GM23338 (cell line): Measurements from ENCODE around the gene USP36. TPM values are rescaled to one million over a fixed set of nuclear protein-coding genes. Genes with fewer than 3 reads are reported as not detected.
"Not testable (repeated sequence)": the region's sequence is repeated elsewhere in the genome, so short reads cannot be mapped to it uniquely, and the experiment has no call there.

Experiments
- ATAC-seq: fragments of 200-7000 bp; cut with Tn5 transposase; 3 replicates; pipeline ENCODE4 v1.9.1; 2020
- DNase-seq: peaks from one replicate; pipeline ENCODE4 v3.0.0-alpha.2; 2015; ENCODE audit warnings: low spot score
- H2AFZ ChIP-seq: fragments of 200-600 bp; sonication (generic); 2 replicates; pipeline ENCODE4 v1.8.0; 2016; ENCODE audit warnings: antibody characterized with exemption, mild to moderate bottlenecking, moderate library complexity
- H3F3A ChIP-seq: fragments of 200-600 bp; sonication (generic); replicated peaks from 2 replicates; pipeline ENCODE4 v1.8.0; 2017; ENCODE audit warnings: antibody characterized with exemption, mixed run types, low read depth
- H3K27ac ChIP-seq: fragments of 200-600 bp; sonication (generic); 2 replicates; pipeline ENCODE4 v1.6.1; 2016; ENCODE audit warnings: low read depth
- H3K27me3 ChIP-seq: fragments of 200-600 bp; sonication (generic); 2 replicates; pipeline ENCODE4 v1.8.0; 2016; ENCODE audit warnings: mild to moderate bottlenecking, mixed run types, moderate library complexity; ENCODE audit not compliant: insufficient read depth
- H3K36me3 ChIP-seq: fragments of 200-600 bp; sonication (generic); 2 replicates; pipeline ENCODE4 v1.8.0; 2016; ENCODE audit warnings: mild to moderate bottlenecking; ENCODE audit not compliant: insufficient read depth
- H3K4me1 ChIP-seq: fragments of 200-600 bp; sonication (generic); 2 replicates; pipeline ENCODE4 v1.8.0; 2016; ENCODE audit warnings: mild to moderate bottlenecking, moderate library complexity; ENCODE audit not compliant: insufficient read depth
- H3K4me2 ChIP-seq: fragments of 200-600 bp; sonication (generic); 2 replicates; pipeline ENCODE4 v1.7.1; 2017; ENCODE audit warnings: mixed run types
- H3K4me3 ChIP-seq: fragments of 200-600 bp; sonication (generic); 2 replicates; pipeline ENCODE4 v1.6.1; 2016; ENCODE audit warnings: mixed run types
- H3K79me2 ChIP-seq: fragments of 200-600 bp; sonication (generic); replicated peaks from 2 replicates; pipeline ENCODE4 v1.8.0; 2017; ENCODE audit warnings: mild to moderate bottlenecking; ENCODE audit not compliant: insufficient read depth
- H3K9me2 ChIP-seq: fragments of 200-600 bp; sonication (generic); 2 replicates; pipeline ENCODE4 v1.8.0; 2017; ENCODE audit not compliant: insufficient read depth
- H4K20me1 ChIP-seq: fragments of 200-600 bp; sonication (generic); replicated peaks from 2 replicates; pipeline ENCODE4 v1.8.0; 2017; ENCODE audit warnings: mild to moderate bottlenecking; ENCODE audit not compliant: insufficient read depth
- H3K27ac Mint-ChIP-seq: 2 replicates; pipeline ENCODE4 v1.8.0; 2020; ENCODE audit warnings: inconsistent platforms, mild to moderate bottlenecking, moderate library complexity, mixed read lengths
- H3K27me3 Mint-ChIP-seq: 3 replicates; pipeline ENCODE4 v1.8.0; 2022; ENCODE audit warnings: low read depth, mild to moderate bottlenecking, moderate library complexity, mixed read lengths, inconsistent platforms; ENCODE audit not compliant: insufficient read depth, poor library complexity
- H3K36me3 Mint-ChIP-seq: 3 replicates; pipeline ENCODE4 v1.8.0; 2021; ENCODE audit warnings: low read depth, mild to moderate bottlenecking, inconsistent platforms, moderate library complexity, mixed read lengths
- H3K4me1 Mint-ChIP-seq: 3 replicates; pipeline ENCODE4 v1.8.0; 2020; ENCODE audit warnings: mild to moderate bottlenecking, inconsistent platforms, mixed read lengths
- H3K4me3 Mint-ChIP-seq: 3 replicates; pipeline ENCODE4 v1.8.0; 2021; ENCODE audit warnings: moderate library complexity, mild to moderate bottlenecking, inconsistent platforms, mixed read lengths
- H3K9me3 Mint-ChIP-seq: 3 replicates; pipeline ENCODE4 v1.8.0; 2020; ENCODE audit warnings: moderate library complexity, mild to moderate bottlenecking, inconsistent platforms, mixed read lengths
- CREB1 ChIP-seq: fragments of 250-450 bp; sonication (Bioruptor Pico); IDR thresholded peaks from 2 replicates; pipeline ENCODE4 v1.5.0; 2020; ENCODE audit warnings: low read depth, mild to moderate bottlenecking, moderate library complexity
- CTCF ChIP-seq, 2 experiments: fragments of 200-600 bp in 1 of 2; sonication (generic) in 1 of 2; conservative IDR thresholded peaks; 2 replicates each; pipeline versions ENCODE4 v1.5.1 to v1.6.1; 2016 to 2017; ENCODE audit warnings: antibody characterized with exemption in 2 of 2, low read depth in 2 of 2, mild to moderate bottlenecking in 2 of 2, moderate library complexity in 1 of 2
- ETS1 ChIP-seq: IDR thresholded peaks from 2 replicates; pipeline ENCODE4 v1.6.1; 2016; ENCODE audit warnings: antibody characterized with exemption
- EZH2 ChIP-seq: fragments of 200-600 bp; sonication (generic); IDR thresholded peaks from one replicate; pipeline ENCODE4 v1.8.0; 2017; ENCODE audit warnings: antibody characterized with exemption, mild to moderate bottlenecking, low read depth; ENCODE audit not compliant: unreplicated experiment
- EZH2phosphoT487 ChIP-seq: fragments of 200-600 bp; sonication (generic); IDR thresholded peaks from one replicate; pipeline ENCODE4 v1.8.1; 2018; ENCODE audit warnings: antibody characterized with exemption; ENCODE audit not compliant: unreplicated experiment
- JUNB ChIP-seq: IDR thresholded peaks from one replicate; pipeline ENCODE4 v1.6.1; 2016; ENCODE audit warnings: antibody characterized with exemption; ENCODE audit not compliant: unreplicated experiment
- POLR2AphosphoS5 ChIP-seq: IDR thresholded peaks from 2 replicates; pipeline ENCODE4 v1.6.1; 2016; ENCODE audit warnings: antibody characterized with exemption, low read depth
- STAT1 ChIP-seq: IDR thresholded peaks from one replicate; pipeline ENCODE4 v1.6.1; 2016; ENCODE audit warnings: antibody characterized with exemption; ENCODE audit not compliant: unreplicated experiment
- ZNF114 ChIP-seq: fragments of 250-450 bp; sonication (Bioruptor Pico); IDR thresholded peaks from 2 replicates; pipeline ENCODE4 v1.5.0; 2020; ENCODE audit warnings: mild to moderate bottlenecking, moderate library complexity
- ZNF331 ChIP-seq: fragments of 250-450 bp; sonication (Bioruptor Pico); IDR thresholded peaks from 2 replicates; pipeline ENCODE4 v1.5.0; 2020; ENCODE audit warnings: low read depth, mild to moderate bottlenecking, moderate library complexity
- long read RNA-seq: library from polyadenylated mRNA; unstranded; transcript quantifications from one replicate; pipeline ENCODE4 v2.0.0, GENCODE V29; 2020; ENCODE audit not compliant: unreplicated experiment
- polyA plus RNA-seq: library from polyadenylated mRNA; unstranded; fragments of >200 nt; fragmentation: Nextera tagmentation; extraction: Ambion mirVana; gene quantifications from 2 replicates; pipeline ENCODE4 v1.2.1, GENCODE V29; 2016
- total RNA-seq: library from RNA; depleted of rRNA; stranded (reverse); fragments of >200 nt; shearing (Covaris generic); gene quantifications from 2 replicates; pipeline ENCODE4 v1.2.3, GENCODE V29; 2014; rRNA removed

USP36 gene
- total RNA-seq (55.5 and 58.7 TPM in 2 replicates), polyA plus RNA-seq (36.2 and 38.1 TPM in 2 replicates)
- long read RNA-seq, partial matches to known transcripts, result 2 of 3 reads
- long read RNA-seq, other reads (novel, unspliced or antisense), result 1 of 3 reads

- DNase-seq (peak; percentile 100), ATAC-seq (peak; percentile 87)
- peak within 1 kb of the TSS; percentile 93 for H3K27ac Mint-ChIP-seq
- Histone ChIP-seq H3K79me2 (peaks cover 36% of the 10 kb centered on the region), H3F3A (peaks cover 3% of the 10 kb centered on the region; the same call in 1 of the 2 replicates), H3K27me3 (no peaks in the 10 kb centered on the region), H3K4me1 (peaks cover 13% of the 10 kb centered on the region), H3K27ac (peak within 1 kb of the TSS; percentile 81), H2AFZ (peak within 1 kb of the TSS; percentile 98), H4K20me1 (peaks cover 36% of the 10 kb centered on the region), H3K36me3 (peaks cover 22% of the 10 kb centered on the region), H3K9me2 (no peaks in the 10 kb centered on the region), H3K4me2 (peak within 1 kb of the TSS; percentile 96), H3K4me3 (peak within 1 kb of the TSS; percentile 97)
- peak within 1 kb of the TSS; percentile 93 for H3K4me3 Mint-ChIP-seq
- H3K27me3 Mint-ChIP-seq, result peaks cover 12% of the 10 kb centered on the region
- peaks cover 21% of the 10 kb centered on the region for H3K4me1 Mint-ChIP-seq
- TF ChIP-seq ETS1 (peak; percentile 85), CREB1 (CRISPR knock-in tag) (peak; percentile 99), JUNB (no peak), POLR2AphosphoS5 (peak; percentile 91)
- no peaks in the 10 kb centered on the region; the same call in 1 of the 3 replicates for H3K9me3 Mint-ChIP-seq
- H3K36me3 Mint-ChIP-seq, result peaks cover 19% of the 10 kb centered on the region
Observed at GRCh38 chr17:78840780-78841611, at the start of gene USP36. Gene USP36, minus strand, starts transcription at chr17:78840814. Its CDS starts 4,451 bp downstream, at chr17:78836363.

- H2AFZ ChIP-seq, H3K4me2 ChIP-seq, H4K20me1 ChIP-seq, H3K27ac ChIP-seq, H3K4me3 ChIP-seq, H3K27me3 Mint-ChIP-seq, H3K36me3 Mint-ChIP-seq, H3F3A ChIP-seq, DNase-seq, H3K4me1 ChIP-seq, H3K4me1 Mint-ChIP-seq, ATAC-seq, H3K36me3 ChIP-seq, H3K9me3 Mint-ChIP-seq, H3K9me2 ChIP-seq, H3K27ac Mint-ChIP-seq, H3K4me3 Mint-ChIP-seq, H3K27me3 ChIP-seq: not testable (repeated sequence)
- peaks cover 15% of the 10 kb centered on the region for H3K79me2 ChIP-seq
Observed at GRCh38 chr17:78890096-78890495, 49.5 kb upstream of the USP36 start.

- Mint-ChIP-seq H3K27ac (no peak overlapping the region), H3K4me1 (peaks cover 13% of the 10 kb centered on the region), H3K9me3 (no peaks in the 10 kb centered on the region), H3K27me3 (peaks cover 5% of the 10 kb centered on the region), H3K4me3 (no peak overlapping the region), H3K36me3 (no peaks in the 10 kb centered on the region; the same call in 2 of the 3 replicates)
- no peaks in the 10 kb centered on the region for H3K36me3 ChIP-seq
- no peak overlapping the region for H3K27ac ChIP-seq
- H3K9me2 ChIP-seq, result no peaks in the 10 kb centered on the region
- ATAC-seq (no peak), DNase-seq (no peak)
- H3K27me3 ChIP-seq, result no peaks in the 10 kb centered on the region
- no peak overlapping the region for H3K4me3 ChIP-seq
- no peak overlapping the region for H2AFZ ChIP-seq
- peaks cover 14% of the 10 kb centered on the region; the same call in 1 of the 2 replicates for H3K79me2 ChIP-seq
- H3K4me2 ChIP-seq, result no peak overlapping the region
- H4K20me1 ChIP-seq, result peaks cover 2% of the 10 kb centered on the region; the same call in 1 of the 2 replicates
- H3F3A ChIP-seq, result no peaks in the 10 kb centered on the region
- 0 out of 2 replicates have a peak, but pooled peaks cover under 1% of the 10 kb centered on the region for H3K4me1 ChIP-seq
- TF ChIP-seq EZH2 (no peak), JUNB (no peak), STAT1 (no peak), POLR2AphosphoS5 (no peak), ZNF331 (CRISPR knock-in tag) (no peak), CREB1 (CRISPR knock-in tag) (no peak), CTCF (conservative IDR thresholded peaks at IDR 0.05; ENCODE audit: low read depth in 2 of 2) (no peak), ETS1 (no peak), EZH2phosphoT487 (no peak), ZNF114 (CRISPR knock-in tag) (no peak)
Observed at GRCh38 chr17:78889531-78889930, 48.9 kb upstream of the USP36 start.
